Lung (tissue), 12 donors: ENCODE results near the gene ARG2. TPM values are rescaled to one million over a fixed set of nuclear protein-coding genes. Genes with fewer than 3 reads are reported as not detected.
"Not testable (repeated sequence)": the region's sequence is repeated elsewhere in the genome, so short reads cannot be mapped to it uniquely, and the experiment has no call there.

Experiments
- ATAC-seq: fragments of 200-7000 bp; cut with Tn5 transposase; one replicate; pipeline ENCODE4 v1.9.1; 2020; ENCODE audit warnings: moderate number of reproducible peaks; ENCODE audit not compliant: insufficient read depth, low FRiP score
- DNase-seq, 3 donors: peaks; one replicate each; pipeline ENCODE4 v3.0.0-alpha.2; 2013 to 2017
- H3K27ac ChIP-seq, 2 donors: one replicate each; pipeline ENCODE4 v1.5.1; 2013; ENCODE audit warnings: mild to moderate bottlenecking in 2 of 2, moderate library complexity in 2 of 2, control low read depth in 1 of 2, inconsistent platforms in 1 of 2, low read depth in 1 of 2, low read length in 1 of 2
- H3K27me3 ChIP-seq, 3 donors: one replicate each; pipeline ENCODE4 v1.5.1; 2013; ENCODE audit warnings: low read length in 2 of 3; ENCODE audit not compliant: control insufficient read depth in 3 of 3, insufficient read depth in 3 of 3
- H3K36me3 ChIP-seq, 4 donors: one replicate each; pipeline ENCODE4 v1.5.1; 2013; ENCODE audit warnings: low read length in 4 of 4, mild to moderate bottlenecking in 1 of 4, moderate library complexity in 1 of 4; ENCODE audit not compliant: control insufficient read depth in 4 of 4, insufficient read depth in 4 of 4
- H3K4me1 ChIP-seq, 5 donors: one replicate each; pipeline ENCODE4 v1.5.1; 2013; ENCODE audit warnings: low read length in 5 of 5, mild to moderate bottlenecking in 2 of 5, moderate library complexity in 1 of 5; ENCODE audit not compliant: control insufficient read depth in 5 of 5, insufficient read depth in 5 of 5
- H3K4me3 ChIP-seq: one replicate; pipeline ENCODE4 v1.5.1; 2013; ENCODE audit warnings: mild to moderate bottlenecking, control low read depth, moderate library complexity
- H3K9ac ChIP-seq, 2 donors: one replicate each; pipeline ENCODE4 v1.5.1; 2013; ENCODE audit warnings: low read length in 2 of 2, control low read depth in 1 of 2; ENCODE audit not compliant: insufficient read depth in 1 of 2
- H3K9me3 ChIP-seq, 4 donors: one replicate each; pipeline ENCODE4 v1.5.1; 2013; ENCODE audit warnings: low read length in 3 of 4, mild to moderate bottlenecking in 1 of 4, moderate library complexity in 1 of 4; ENCODE audit not compliant: control insufficient read depth in 4 of 4, insufficient read depth in 3 of 4
- WGBS, 2 donors: extraction: QIAGEN DNeasy Blood & Tissue Kit; methylation state at CpG; one replicate each; pipeline ENCODE4 v1.1.7; 2013; 5-methylcytosine and 5-hydroxymethylcytosine counted together
- polyA plus RNA-seq, 2 donors: library from polyadenylated mRNA; stranded (reverse); fragments of 200-250 nt; gene quantifications; one replicate each; pipeline ENCODE4 v1.2.1, GENCODE V29; 2013
- total RNA-seq, 2 donors: library from RNA; depleted of rRNA in 1 of 2; stranded (reverse); fragments of >200 nt in 1 of 2; gene quantifications; one replicate each; pipeline ENCODE4 v1.2.1, GENCODE V29; 2014 to 2021
- TF ChIP-seq, protein P1 (sequence below): IDR thresholded peaks from 2 replicates; pipeline ENCODE4 v1.5.1; 2012; ENCODE audit warnings: mild to moderate bottlenecking; ENCODE audit errors: control extremely low read depth, extremely low read depth
- donor health status: control.
- donor health status: control.
- donor health status: Bipolar disorder and iron deficiency.
- donor health status: healthy.
- donor health status: DM: yes; HTN: yes; CAD: no.

ARG2 gene
- total and polyA plus RNA-seq, 4 donors, result 1.1 to 5.9 (median 5.0) TPM

DNA sequence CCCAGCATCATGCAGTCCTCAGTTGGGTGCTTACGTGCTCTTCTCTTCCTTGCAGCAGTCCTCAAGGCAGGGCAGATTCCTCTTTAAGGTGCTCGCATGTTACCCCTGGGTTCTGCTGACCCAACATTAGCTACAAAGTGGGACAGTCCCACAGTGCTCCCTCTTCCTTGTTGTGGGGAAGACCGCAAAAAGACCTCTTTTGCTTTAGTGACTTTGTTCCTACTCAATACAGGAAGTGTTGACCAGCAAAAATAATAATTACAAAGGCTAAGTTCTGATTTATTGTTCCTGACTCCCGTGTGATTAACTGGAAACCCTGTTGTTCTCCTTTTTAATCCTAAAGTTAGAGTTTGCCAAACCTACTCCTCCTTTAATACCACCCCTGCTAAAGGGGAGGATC lies 33.4 kb upstream of the ARG2 start:
- Histone ChIP-seq H3K27ac (no peak overlapping the region), H3K4me3 (no peak overlapping the region), H3K36me3 (peaks cover 7 to 20% (median 13%) of the 10 kb centered on the region in 4 donors), H3K9ac (no peak overlapping the region), H3K27me3 (no peaks in the 10 kb centered on the region), H3K9me3 (no peaks in the 10 kb centered on the region), H3K4me1 (no peaks in the 10 kb centered on the region)
- WGBS, 2 donors, result 71 to 75% methylated on average over 4 of the region's 4 CpGs
- TF ChIP-seq, protein P1, sequence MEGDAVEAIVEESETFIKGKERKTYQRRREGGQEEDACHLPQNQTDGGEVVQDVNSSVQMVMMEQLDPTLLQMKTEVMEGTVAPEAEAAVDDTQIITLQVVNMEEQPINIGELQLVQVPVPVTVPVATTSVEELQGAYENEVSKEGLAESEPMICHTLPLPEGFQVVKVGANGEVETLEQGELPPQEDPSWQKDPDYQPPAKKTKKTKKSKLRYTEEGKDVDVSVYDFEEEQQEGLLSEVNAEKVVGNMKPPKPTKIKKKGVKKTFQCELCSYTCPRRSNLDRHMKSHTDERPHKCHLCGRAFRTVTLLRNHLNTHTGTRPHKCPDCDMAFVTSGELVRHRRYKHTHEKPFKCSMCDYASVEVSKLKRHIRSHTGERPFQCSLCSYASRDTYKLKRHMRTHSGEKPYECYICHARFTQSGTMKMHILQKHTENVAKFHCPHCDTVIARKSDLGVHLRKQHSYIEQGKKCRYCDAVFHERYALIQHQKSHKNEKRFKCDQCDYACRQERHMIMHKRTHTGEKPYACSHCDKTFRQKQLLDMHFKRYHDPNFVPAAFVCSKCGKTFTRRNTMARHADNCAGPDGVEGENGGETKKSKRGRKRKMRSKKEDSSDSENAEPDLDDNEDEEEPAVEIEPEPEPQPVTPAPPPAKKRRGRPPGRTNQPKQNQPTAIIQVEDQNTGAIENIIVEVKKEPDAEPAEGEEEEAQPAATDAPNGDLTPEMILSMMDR, result no peak
- ATAC-seq (peak; percentile 58), DNase-seq (no peak)

DNA sequence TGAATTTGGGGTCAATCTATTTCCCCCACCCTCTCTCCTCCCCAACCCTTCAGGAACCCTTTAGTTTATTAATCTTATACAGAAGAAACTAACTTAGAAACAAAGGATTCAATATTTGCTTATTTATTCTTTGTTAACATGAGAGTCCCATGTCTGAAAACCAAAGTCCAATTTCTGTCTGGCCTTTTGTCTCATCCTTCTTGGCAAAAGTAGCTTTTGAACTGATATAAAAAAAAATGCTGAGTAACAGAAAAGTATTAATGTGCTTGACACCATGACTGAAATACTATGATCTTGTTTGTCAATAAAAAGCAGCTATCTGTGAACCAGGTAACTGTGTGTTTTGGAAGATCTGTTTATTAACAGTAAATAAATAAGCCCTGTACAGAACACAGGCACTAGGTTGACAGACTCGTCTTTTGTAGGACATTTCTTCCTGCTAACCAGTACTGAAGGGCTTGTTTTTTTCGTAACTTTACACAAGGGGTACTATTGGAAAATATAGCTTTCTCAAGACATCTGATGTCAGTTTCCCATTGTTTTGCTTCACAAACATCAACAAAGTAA lies 30.4 kb upstream of the ARG2 start:
- TF ChIP-seq, protein P1, result no peak
- no peaks in the 10 kb centered on the region for H3K27me3 ChIP-seq
- no peak for DNase-seq
- H3K4me1 ChIP-seq, result no peaks in the 10 kb centered on the region
- peaks cover 14 to 32% (median 20%) of the 10 kb centered on the region in 4 donors for H3K36me3 ChIP-seq
- no peak for ATAC-seq
- H3K27ac ChIP-seq, result no peak overlapping the region
- no peak overlapping the region for H3K9ac ChIP-seq
- H3K9me3 ChIP-seq, result no peaks in the 10 kb centered on the region
- no peak overlapping the region for H3K4me3 ChIP-seq
- WGBS, 2 donors, result 71 to 95% methylated on average over 2 of the region's 2 CpGs

DNA sequence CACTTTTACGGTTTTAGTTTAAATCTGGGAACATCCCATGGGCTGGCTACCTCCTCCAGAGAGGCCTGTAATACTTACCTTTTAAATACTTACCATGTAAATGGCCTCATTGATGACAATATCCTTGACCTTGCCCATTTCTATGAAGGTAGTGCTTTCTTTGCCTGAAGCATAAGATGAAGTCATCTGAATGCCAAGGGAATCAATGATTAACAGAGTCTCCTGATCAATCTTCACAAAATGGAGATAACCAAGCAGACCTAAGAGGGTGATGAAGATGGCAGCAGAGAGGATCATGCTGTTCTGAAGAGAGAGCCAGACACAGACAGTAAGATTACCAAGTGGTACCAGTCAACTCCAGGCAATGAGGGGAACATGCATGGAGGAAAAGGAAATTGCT lies 26.1 kb upstream of the ARG2 start:
- H3K27ac ChIP-seq, H3K27me3 ChIP-seq, DNase-seq, H3K9me3 ChIP-seq, H3K4me1 ChIP-seq, H3K4me3 ChIP-seq, ATAC-seq, H3K9ac ChIP-seq: not testable (repeated sequence)
- 0% methylated on average over 1 of the region's 1 CpG for WGBS, 2 donors
- peaks cover 10 to 19% (median 14%) of the 10 kb centered on the region in 4 donors for H3K36me3 ChIP-seq

DNA sequence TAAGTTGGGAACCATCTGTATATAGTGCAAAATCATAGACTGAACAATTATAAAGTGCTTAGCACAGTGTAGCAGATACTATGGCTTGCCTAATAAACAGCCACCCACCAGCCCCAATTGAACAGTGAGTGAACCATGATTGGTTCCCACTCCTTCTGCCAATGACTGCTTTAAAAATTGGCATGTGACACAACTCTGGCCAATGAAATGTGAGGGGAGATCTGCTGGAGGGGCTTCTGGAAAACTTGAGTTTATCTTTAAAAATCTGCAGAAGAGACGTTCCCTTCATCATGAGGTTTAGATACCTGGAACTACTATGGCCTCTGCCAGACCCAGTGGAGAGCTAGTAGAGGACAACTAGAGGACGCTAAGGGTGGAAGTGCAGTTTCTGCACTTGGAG lies 24.3 kb upstream of the ARG2 start:
- Histone ChIP-seq H3K4me3 (no peak overlapping the region), H3K36me3 (peaks cover 3 to 14% (median 9%) of the 10 kb centered on the region in 4 donors), H3K4me1 (peaks cover 0 to 8% (median 0%) of the 10 kb centered on the region in 5 donors), H3K27me3 (no peaks in the 10 kb centered on the region), H3K9me3 (no peaks in the 10 kb centered on the region), H3K9ac (no peak overlapping the region), H3K27ac (no peak overlapping the region)
- DNase-seq (no peak), ATAC-seq (no peak)
- 95 to 96% methylated on average over 2 of the region's 2 CpGs for WGBS, 2 donors
- TF ChIP-seq, protein P1, result no peak
